ENCODE measurements around the gene KLHL1.

DNA sequence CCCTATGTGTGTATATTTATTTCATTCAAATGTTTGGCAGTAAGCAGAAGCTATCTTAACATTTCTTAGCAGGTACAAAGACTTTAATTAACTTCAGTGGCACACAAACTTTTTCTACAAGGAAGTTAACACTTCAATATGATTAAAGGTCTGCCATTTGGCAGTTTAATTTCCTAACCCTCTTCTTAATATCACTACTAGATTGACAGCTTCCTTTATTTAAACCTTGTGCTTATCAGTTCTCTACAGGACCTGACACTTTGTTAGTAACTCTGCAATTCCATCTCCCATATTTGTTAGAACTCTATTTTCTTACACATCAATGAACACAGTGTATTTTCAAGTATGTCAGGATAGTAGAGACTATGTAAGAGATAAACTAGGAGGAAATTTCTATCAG is 153.0 kb downstream of the KLHL1 start:
- TF ChIP-seq, protein P1, sequence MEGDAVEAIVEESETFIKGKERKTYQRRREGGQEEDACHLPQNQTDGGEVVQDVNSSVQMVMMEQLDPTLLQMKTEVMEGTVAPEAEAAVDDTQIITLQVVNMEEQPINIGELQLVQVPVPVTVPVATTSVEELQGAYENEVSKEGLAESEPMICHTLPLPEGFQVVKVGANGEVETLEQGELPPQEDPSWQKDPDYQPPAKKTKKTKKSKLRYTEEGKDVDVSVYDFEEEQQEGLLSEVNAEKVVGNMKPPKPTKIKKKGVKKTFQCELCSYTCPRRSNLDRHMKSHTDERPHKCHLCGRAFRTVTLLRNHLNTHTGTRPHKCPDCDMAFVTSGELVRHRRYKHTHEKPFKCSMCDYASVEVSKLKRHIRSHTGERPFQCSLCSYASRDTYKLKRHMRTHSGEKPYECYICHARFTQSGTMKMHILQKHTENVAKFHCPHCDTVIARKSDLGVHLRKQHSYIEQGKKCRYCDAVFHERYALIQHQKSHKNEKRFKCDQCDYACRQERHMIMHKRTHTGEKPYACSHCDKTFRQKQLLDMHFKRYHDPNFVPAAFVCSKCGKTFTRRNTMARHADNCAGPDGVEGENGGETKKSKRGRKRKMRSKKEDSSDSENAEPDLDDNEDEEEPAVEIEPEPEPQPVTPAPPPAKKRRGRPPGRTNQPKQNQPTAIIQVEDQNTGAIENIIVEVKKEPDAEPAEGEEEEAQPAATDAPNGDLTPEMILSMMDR (IDR thresholded peaks at IDR 0.05): no peak
- no peak for TF ChIP-seq SIN3A (IDR thresholded peaks at IDR 0.05; ENCODE audit: borderline replicate concordance, insufficient read depth, low read depth, low read length)
- TF ChIP-seq, protein P2, sequence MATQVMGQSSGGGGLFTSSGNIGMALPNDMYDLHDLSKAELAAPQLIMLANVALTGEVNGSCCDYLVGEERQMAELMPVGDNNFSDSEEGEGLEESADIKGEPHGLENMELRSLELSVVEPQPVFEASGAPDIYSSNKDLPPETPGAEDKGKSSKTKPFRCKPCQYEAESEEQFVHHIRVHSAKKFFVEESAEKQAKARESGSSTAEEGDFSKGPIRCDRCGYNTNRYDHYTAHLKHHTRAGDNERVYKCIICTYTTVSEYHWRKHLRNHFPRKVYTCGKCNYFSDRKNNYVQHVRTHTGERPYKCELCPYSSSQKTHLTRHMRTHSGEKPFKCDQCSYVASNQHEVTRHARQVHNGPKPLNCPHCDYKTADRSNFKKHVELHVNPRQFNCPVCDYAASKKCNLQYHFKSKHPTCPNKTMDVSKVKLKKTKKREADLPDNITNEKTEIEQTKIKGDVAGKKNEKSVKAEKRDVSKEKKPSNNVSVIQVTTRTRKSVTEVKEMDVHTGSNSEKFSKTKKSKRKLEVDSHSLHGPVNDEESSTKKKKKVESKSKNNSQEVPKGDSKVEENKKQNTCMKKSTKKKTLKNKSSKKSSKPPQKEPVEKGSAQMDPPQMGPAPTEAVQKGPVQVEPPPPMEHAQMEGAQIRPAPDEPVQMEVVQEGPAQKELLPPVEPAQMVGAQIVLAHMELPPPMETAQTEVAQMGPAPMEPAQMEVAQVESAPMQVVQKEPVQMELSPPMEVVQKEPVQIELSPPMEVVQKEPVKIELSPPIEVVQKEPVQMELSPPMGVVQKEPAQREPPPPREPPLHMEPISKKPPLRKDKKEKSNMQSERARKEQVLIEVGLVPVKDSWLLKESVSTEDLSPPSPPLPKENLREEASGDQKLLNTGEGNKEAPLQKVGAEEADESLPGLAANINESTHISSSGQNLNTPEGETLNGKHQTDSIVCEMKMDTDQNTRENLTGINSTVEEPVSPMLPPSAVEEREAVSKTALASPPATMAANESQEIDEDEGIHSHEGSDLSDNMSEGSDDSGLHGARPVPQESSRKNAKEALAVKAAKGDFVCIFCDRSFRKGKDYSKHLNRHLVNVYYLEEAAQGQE (IDR thresholded peaks at IDR 0.05; ENCODE audit: insufficient read depth in 1 of 2, low read depth in 2 of 2, low read length in 1 of 2): no peak
- no peak for TF ChIP-seq POLR2AphosphoS5 (IDR thresholded peaks at IDR 0.05; ENCODE audit: low read depth, low read length)
- no peak for TF ChIP-seq TCF7L2 (IDR thresholded peaks at IDR 0.05; ENCODE audit: low read depth, low read length)

All from Panc1 (cell line).